SU-DHL-6 (cell line): ENCODE measurements around the gene CFAP45.

Experiments
- H2AFZ ChIP-seq: fragments of 200-600 bp; sonication (generic); 2 replicates; pipeline ENCODE4 v1.6.1; 2014; ENCODE audit warnings: low read depth, mild to moderate bottlenecking, moderate library complexity, mixed read lengths, antibody characterized with exemption, low read length; ENCODE audit not compliant: severe bottlenecking
- H3F3A ChIP-seq: fragments of 200-600 bp; shearing (Covaris generic); 2 replicates; pipeline ENCODE4 v1.6.0; 2016; ENCODE audit warnings: antibody characterized with exemption, mild to moderate bottlenecking; ENCODE audit not compliant: insufficient read depth
- H3K27ac ChIP-seq: fragments of 200-600 bp; sonication (generic); 2 replicates; pipeline ENCODE4 v1.5.1; 2016; ENCODE audit warnings: low read depth, mild to moderate bottlenecking, low read length, moderate library complexity, mixed read lengths
- H3K27me3 ChIP-seq: fragments of 200-600 bp; sonication (generic), shearing (Covaris generic); 2 replicates; pipeline ENCODE4 v1.6.0; 2014; ENCODE audit warnings: mild to moderate bottlenecking, low read length
- H3K36me3 ChIP-seq: fragments of 200-600 bp; sonication (generic); 2 replicates; pipeline ENCODE4 v1.6.1; 2014; ENCODE audit warnings: mild to moderate bottlenecking, low read length, mixed read lengths
- H3K4me2 ChIP-seq: fragments of 300-600, 200-600 bp; shearing (Covaris generic), sonication (generic); 2 replicates; pipeline ENCODE4 v1.6.0; 2014; ENCODE audit warnings: low read length, low read depth, mild to moderate bottlenecking; ENCODE audit not compliant: poor library complexity, severe bottlenecking
- H3K4me3 ChIP-seq: fragments of 200-600 bp; sonication (generic); 2 replicates; pipeline ENCODE4 v1.5.1; 2014; ENCODE audit warnings: antibody characterized with exemption, low read length, mild to moderate bottlenecking, mixed read lengths; ENCODE audit not compliant: insufficient read depth, poor library complexity, severe bottlenecking
- H3K79me2 ChIP-seq: fragments of 200-600 bp; sonication (generic); 2 replicates; pipeline ENCODE4 v1.6.1; 2014; ENCODE audit warnings: mild to moderate bottlenecking, low read length, moderate library complexity; ENCODE audit not compliant: insufficient read depth
- H3K9ac ChIP-seq: fragments of 200-600 bp; sonication (generic); 2 replicates; pipeline ENCODE4 v1.7.0; 2014; ENCODE audit warnings: mild to moderate bottlenecking, low read length
- H3K9me2 ChIP-seq: fragments of 200-600 bp; sonication (generic); replicated peaks from 2 replicates; pipeline ENCODE4 v1.6.1; 2014; ENCODE audit warnings: low read length; ENCODE audit not compliant: insufficient read depth
- H3K9me3 ChIP-seq: fragments of 200-600 bp; sonication (generic); 2 replicates; pipeline ENCODE4 v1.6.1; 2014; ENCODE audit warnings: low read length, mixed read lengths; ENCODE audit not compliant: insufficient read depth
- H4K20me1 ChIP-seq: fragments of 200-600 bp; sonication (generic); 2 replicates; pipeline ENCODE4 v1.6.1; 2014; ENCODE audit warnings: low read depth, mild to moderate bottlenecking, antibody characterized with exemption, low read length, moderate library complexity, mixed read lengths
- EZH2phosphoT487 ChIP-seq: fragments of 200-600 bp; sonication (generic), shearing (Covaris generic); conservative IDR thresholded peaks from 2 replicates; pipeline ENCODE4 v1.6.1; 2018; ENCODE audit warnings: mild to moderate bottlenecking, antibody characterized with exemption, low read length, moderate library complexity, mixed read lengths
- TF ChIP-seq, protein P1 (sequence below): fragments of 200-600 bp; sonication (generic); IDR thresholded peaks from one replicate; pipeline ENCODE4 v1.5.1; 2017; ENCODE audit warnings: antibody characterized with exemption, mild to moderate bottlenecking, low read length, moderate library complexity; ENCODE audit not compliant: insufficient read depth, poor library complexity, severe bottlenecking

Gene CFAP45

DNA sequence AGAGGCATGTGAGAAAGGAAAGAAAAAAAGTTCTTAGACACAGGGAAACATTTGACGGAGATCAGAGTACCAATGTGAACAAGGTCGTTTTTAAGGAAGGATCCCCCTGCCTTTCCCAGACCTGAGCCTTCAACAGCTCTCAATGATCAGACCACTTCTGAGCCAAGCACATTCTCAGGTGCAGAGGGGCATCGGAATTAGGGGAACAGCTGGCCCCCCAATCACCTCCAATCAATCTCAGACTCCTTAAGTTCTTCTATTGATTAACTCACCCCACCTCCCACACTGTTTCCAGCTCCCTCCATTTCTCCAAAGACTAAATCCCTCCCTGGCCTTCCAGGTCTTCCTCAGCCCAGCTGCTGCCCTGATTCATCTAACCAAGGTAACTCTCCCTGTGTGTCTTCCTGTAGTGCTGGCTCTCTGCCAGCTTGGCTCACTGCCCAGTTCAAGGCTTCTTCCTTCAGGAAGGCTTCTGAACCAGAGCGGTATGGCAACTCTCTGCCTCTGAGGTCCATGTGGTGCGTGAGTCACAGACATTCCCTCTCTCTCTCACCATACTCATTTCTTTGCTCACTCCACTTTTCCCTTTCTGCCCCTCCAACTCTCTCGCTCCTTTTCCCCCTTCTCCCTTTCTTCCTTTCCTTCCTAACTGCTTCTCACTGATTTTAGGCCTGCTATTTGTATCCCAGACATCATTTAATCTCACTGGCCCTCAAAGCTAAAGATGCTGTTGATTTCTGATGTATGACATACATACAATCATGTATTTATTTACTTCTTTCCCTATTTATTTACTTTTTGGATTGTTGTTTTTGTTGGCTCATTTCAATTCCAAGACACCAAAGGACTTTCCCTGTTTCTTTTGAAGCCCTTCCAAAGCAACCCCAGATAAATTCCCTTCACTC lies 18.1 kb downstream of the CFAP45 start:
- Histone ChIP-seq H3K9me2 (no peaks in the 10 kb centered on the region), H3K36me3 (no peaks in the 10 kb centered on the region), H3K27ac (no peak overlapping the region), H3K9me3 (no peaks in the 10 kb centered on the region), H3K4me2 (no peak overlapping the region), H3K27me3 (no peaks in the 10 kb centered on the region), H4K20me1 (no peaks in the 10 kb centered on the region), H2AFZ (no peak overlapping the region), H3K79me2 (no peaks in the 10 kb centered on the region), H3K4me3 (no peak overlapping the region), H3K9ac (no peak overlapping the region), H3F3A (no peaks in the 10 kb centered on the region)
- TF ChIP-seq, protein P1, sequence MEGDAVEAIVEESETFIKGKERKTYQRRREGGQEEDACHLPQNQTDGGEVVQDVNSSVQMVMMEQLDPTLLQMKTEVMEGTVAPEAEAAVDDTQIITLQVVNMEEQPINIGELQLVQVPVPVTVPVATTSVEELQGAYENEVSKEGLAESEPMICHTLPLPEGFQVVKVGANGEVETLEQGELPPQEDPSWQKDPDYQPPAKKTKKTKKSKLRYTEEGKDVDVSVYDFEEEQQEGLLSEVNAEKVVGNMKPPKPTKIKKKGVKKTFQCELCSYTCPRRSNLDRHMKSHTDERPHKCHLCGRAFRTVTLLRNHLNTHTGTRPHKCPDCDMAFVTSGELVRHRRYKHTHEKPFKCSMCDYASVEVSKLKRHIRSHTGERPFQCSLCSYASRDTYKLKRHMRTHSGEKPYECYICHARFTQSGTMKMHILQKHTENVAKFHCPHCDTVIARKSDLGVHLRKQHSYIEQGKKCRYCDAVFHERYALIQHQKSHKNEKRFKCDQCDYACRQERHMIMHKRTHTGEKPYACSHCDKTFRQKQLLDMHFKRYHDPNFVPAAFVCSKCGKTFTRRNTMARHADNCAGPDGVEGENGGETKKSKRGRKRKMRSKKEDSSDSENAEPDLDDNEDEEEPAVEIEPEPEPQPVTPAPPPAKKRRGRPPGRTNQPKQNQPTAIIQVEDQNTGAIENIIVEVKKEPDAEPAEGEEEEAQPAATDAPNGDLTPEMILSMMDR = no peak
- TF ChIP-seq EZH2phosphoT487 = no peak

DNA sequence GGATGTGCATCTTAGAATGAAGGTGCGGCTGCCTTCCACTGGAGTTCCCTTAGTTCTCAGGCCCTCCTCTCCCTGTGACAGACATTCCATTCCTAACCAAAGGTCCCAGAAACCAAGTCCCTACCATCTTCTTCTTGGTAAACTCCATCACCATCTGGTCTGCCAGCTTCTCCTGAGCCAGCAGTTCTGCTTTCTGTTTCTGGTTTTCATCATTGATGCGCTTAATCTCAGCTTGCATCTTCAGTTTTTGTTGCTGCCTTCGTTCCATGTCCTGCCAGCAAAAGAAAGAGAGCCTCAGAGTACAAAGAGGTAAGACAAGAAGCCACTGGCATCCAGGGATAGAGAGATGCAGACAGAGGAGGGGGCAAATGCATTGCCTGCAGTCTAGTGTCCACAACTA lies 19.5 kb downstream of the CFAP45 start:
- no peak overlapping the region for H3K4me2 ChIP-seq
- H3K36me3 ChIP-seq = no peaks in the 10 kb centered on the region
- H4K20me1 ChIP-seq = no peaks in the 10 kb centered on the region
- H3K9ac ChIP-seq = no peak overlapping the region
- H3K27ac ChIP-seq = no peak overlapping the region
- no peaks in the 10 kb centered on the region for H3K9me3 ChIP-seq
- no peak overlapping the region for H2AFZ ChIP-seq
- no peak overlapping the region for H3K4me3 ChIP-seq
- H3F3A ChIP-seq = no peaks in the 10 kb centered on the region
- H3K27me3 ChIP-seq = no peaks in the 10 kb centered on the region
- H3K79me2 ChIP-seq = no peaks in the 10 kb centered on the region
- H3K9me2 ChIP-seq = no peaks in the 10 kb centered on the region
- TF ChIP-seq, protein P1 = no peak
- TF ChIP-seq EZH2phosphoT487 = no peak

GRCh38 chr1:159879977-159880376 lies 20.0 kb downstream of the CFAP45 start:
- no peak overlapping the region for H3K4me2 ChIP-seq
- no peaks in the 10 kb centered on the region for H4K20me1 ChIP-seq
- H2AFZ ChIP-seq = no peak overlapping the region
- H3K79me2 ChIP-seq = no peaks in the 10 kb centered on the region
- H3F3A ChIP-seq = no peaks in the 10 kb centered on the region
- TF ChIP-seq EZH2phosphoT487 = no peak
- TF ChIP-seq, protein P1 = no peak
- no peaks in the 10 kb centered on the region for H3K27me3 ChIP-seq
- H3K4me3 ChIP-seq = no peak overlapping the region
- H3K9me3 ChIP-seq = no peaks in the 10 kb centered on the region
- no peak overlapping the region for H3K27ac ChIP-seq
- no peak overlapping the region for H3K9ac ChIP-seq
- no peaks in the 10 kb centered on the region for H3K9me2 ChIP-seq
- H3K36me3 ChIP-seq = no peaks in the 10 kb centered on the region
